CD4-positive, alpha-beta T cell (primary cell): Measurements from ENCODE around the gene ROPN1. TPM values are rescaled to one million over a fixed set of nuclear protein-coding genes. Genes with fewer than 3 reads are reported as not detected.
A peak's percentile ranks its signal among the peaks of the same experiment; 100 is the strongest.

Source experiments
- ATAC-seq: fragments of 200-7000 bp; cut with Tn5 transposase; one replicate; pipeline ENCODE4 v1.10.0; 2022; ENCODE audit warnings: mild to moderate bottlenecking; ENCODE audit not compliant: poor library complexity
- CTCF ChIA-PET: fragments of 350-600 bp; sonication (Branson Sonifier 250); formaldehyde crosslinking; loops from one replicate; lab custom pipeline; 2021; ENCODE audit warnings: antibody characterized with exemption, inconsistent platforms; lab: Charles Lee
- POLR2A ChIA-PET: fragments of 350-600 bp; sonication (Branson Sonifier 250); formaldehyde crosslinking; loops from one replicate; lab custom pipeline; 2021; ENCODE audit warnings: antibody characterized with exemption, inconsistent platforms; lab: Charles Lee
- DNase-seq, 14 experiments: peaks; one replicate each; pipeline ENCODE4 v3.0.0-alpha.2; 2013 to 2020; ENCODE audit warnings: mixed read lengths in 2 of 14
- H3K27ac ChIP-seq, 2 donors: one replicate each; pipeline versions ENCODE4 v1.5.1 to v1.7.0; 2013; ENCODE audit warnings: low read length in 2 of 2, low read depth in 1 of 2, mild to moderate bottlenecking in 1 of 2
- H3K27me3 ChIP-seq, 2 experiments: 1 replicate in 1 of 2; 2 replicates in 1 of 2; pipeline versions ENCODE4 v1.6.1 to v1.7.0; 2013; ENCODE audit warnings: low read length in 2 of 2, control low read depth in 1 of 2, mild to moderate bottlenecking in 1 of 2, moderate library complexity in 1 of 2; ENCODE audit not compliant: insufficient read depth in 2 of 2, control insufficient read depth in 1 of 2
- H3K36me3 ChIP-seq: one replicate; pipeline ENCODE4 v1.6.1; 2013; ENCODE audit warnings: low read length, control low read depth; ENCODE audit not compliant: insufficient read depth
- H3K4me1 ChIP-seq: one replicate; pipeline ENCODE4 v1.6.1; 2013; ENCODE audit warnings: low read length, control low read depth; ENCODE audit not compliant: insufficient read depth
- H3K4me3 ChIP-seq: one replicate; pipeline ENCODE4 v1.5.1; 2013; ENCODE audit warnings: mild to moderate bottlenecking, low read length, moderate library complexity
- H3K9me3 ChIP-seq, 2 experiments: 1 replicate in 1 of 2; 2 replicates in 1 of 2; pipeline versions ENCODE4 v1.6.1 to v1.7.0; 2013; ENCODE audit warnings: low read length in 2 of 2, mild to moderate bottlenecking in 2 of 2, control low read depth in 1 of 2, moderate library complexity in 1 of 2; ENCODE audit not compliant: control insufficient read depth in 1 of 2, insufficient read depth in 1 of 2
- H3K27ac Mint-ChIP-seq: one replicate; pipeline ENCODE4 v1.8.0; 2020; ENCODE audit warnings: mixed read lengths
- H3K27me3 Mint-ChIP-seq: one replicate; pipeline ENCODE4 v1.8.0; 2021; ENCODE audit warnings: mixed read lengths
- H3K36me3 Mint-ChIP-seq: one replicate; pipeline ENCODE4 v1.8.0; 2021; ENCODE audit warnings: low read depth, mixed read lengths
- H3K4me1 Mint-ChIP-seq: one replicate; pipeline ENCODE4 v1.8.0; 2021; ENCODE audit warnings: low read depth, mixed read lengths
- H3K4me3 Mint-ChIP-seq: one replicate; pipeline ENCODE4 v1.8.0; 2020; ENCODE audit warnings: mild to moderate bottlenecking, mixed read lengths
- H3K9me3 Mint-ChIP-seq: one replicate; pipeline ENCODE4 v1.8.0; 2020; ENCODE audit warnings: mixed read lengths
- intact Hi-C, 2 experiments: fragments of 100-400 bp; cut with DNase I in 1 of 2; cut with micrococcal nuclease in 1 of 2; formaldehyde crosslinking; loops; one replicate each; pipeline versions ENCODE4 v1.15.1 to v1.9.0; 2023 to 2025; cut with DNase I, micrococcal nuclease
- total RNA-seq, 174 experiments: library from RNA in 2 of 174; stranded (reverse) in 2 of 174; gene quantifications; one replicate each; pipeline ENCODE4 v1.2.3 and lab custom pipeline; 2021 to 2026
- TF ChIP-seq, protein P1 (sequence below): fragments of 200-600 bp; IDR thresholded peaks from one replicate; pipeline ENCODE4 v1.8.0; 2022; ENCODE audit warnings: antibody characterized with exemption, mild to moderate bottlenecking

ROPN1 gene
- total RNA-seq, 2 experiments from 2014 or later = not detected

DNA sequence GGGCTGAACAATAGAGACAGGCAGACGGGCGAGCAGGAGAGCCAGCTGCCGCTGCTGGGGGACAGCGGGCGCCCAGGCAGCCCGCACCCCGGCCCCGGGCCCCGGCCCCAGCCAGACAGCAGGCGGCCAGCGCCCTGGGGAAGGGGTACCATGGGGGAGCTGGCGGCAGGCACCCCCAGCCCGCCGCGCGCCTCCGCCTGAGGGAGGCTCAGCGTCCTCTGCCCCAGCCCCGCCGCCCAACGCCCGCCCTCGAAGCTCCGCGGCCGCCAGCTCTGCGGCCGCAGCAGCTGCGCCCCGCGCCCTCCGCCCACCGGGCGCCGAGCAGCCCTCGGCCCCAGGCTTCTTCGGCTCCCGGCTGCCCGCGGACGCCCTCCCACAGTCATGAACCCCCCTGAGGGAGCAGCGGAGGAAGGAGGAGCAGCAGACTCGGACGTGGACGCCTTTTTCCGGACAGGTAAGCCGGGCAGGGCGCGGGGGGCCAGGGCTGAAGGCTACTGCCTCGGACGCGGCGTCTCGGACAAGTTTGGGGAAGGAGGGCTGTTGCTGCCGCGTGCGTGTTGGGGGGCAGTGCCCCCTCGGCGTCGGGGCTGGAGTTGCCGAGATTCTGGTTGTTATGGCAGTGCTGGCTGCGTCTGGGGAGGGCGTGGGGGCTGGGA, 41.6 kb upstream of the ROPN1 start, which contains the start of gene KALRN:
TSS of gene KALRN (plus strand) at position 10 of the 656 bp plus-strand sequence.
- peaks cover 9% of the 10 kb centered on the region for H3K4me1 ChIP-seq
- H3K36me3 Mint-ChIP-seq = no peaks in the 10 kb centered on the region
- H3K27ac Mint-ChIP-seq = no peak within 1 kb of the TSS
- peaks cover 32% of the 10 kb centered on the region for H3K27me3 Mint-ChIP-seq
- TF ChIP-seq, protein P1, sequence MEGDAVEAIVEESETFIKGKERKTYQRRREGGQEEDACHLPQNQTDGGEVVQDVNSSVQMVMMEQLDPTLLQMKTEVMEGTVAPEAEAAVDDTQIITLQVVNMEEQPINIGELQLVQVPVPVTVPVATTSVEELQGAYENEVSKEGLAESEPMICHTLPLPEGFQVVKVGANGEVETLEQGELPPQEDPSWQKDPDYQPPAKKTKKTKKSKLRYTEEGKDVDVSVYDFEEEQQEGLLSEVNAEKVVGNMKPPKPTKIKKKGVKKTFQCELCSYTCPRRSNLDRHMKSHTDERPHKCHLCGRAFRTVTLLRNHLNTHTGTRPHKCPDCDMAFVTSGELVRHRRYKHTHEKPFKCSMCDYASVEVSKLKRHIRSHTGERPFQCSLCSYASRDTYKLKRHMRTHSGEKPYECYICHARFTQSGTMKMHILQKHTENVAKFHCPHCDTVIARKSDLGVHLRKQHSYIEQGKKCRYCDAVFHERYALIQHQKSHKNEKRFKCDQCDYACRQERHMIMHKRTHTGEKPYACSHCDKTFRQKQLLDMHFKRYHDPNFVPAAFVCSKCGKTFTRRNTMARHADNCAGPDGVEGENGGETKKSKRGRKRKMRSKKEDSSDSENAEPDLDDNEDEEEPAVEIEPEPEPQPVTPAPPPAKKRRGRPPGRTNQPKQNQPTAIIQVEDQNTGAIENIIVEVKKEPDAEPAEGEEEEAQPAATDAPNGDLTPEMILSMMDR = peak; percentile 39
- peak; percentile 14 for ATAC-seq
- H3K9me3 Mint-ChIP-seq = no peaks in the 10 kb centered on the region
- H3K4me3 ChIP-seq = peak within 1 kb of the TSS; percentile 46
- no peak within 1 kb of the TSS for H3K27ac ChIP-seq
- CTCF ChIA-PET = interaction anchor here (1.2 kb wide), 1 partner anchor 21 kb away, joined by 3 read pairs; no protein-coding TSS in a partner anchor
- peaks cover 48 to 69% of the 10 kb centered on the region in 2 experiments for H3K27me3 ChIP-seq
- peaks cover 0 to 7% of the 10 kb centered on the region in 2 experiments for H3K9me3 ChIP-seq
- peak in 1 of 14 experiments; percentile 15 for DNase-seq
- intact Hi-C loops = no loop called here
- peak within 1 kb of the TSS; percentile 85 for H3K4me3 Mint-ChIP-seq
- no peaks in the 10 kb centered on the region for H3K36me3 ChIP-seq
- peaks cover 17% of the 10 kb centered on the region for H3K4me1 Mint-ChIP-seq
- POLR2A ChIA-PET = no interaction called here

DNA sequence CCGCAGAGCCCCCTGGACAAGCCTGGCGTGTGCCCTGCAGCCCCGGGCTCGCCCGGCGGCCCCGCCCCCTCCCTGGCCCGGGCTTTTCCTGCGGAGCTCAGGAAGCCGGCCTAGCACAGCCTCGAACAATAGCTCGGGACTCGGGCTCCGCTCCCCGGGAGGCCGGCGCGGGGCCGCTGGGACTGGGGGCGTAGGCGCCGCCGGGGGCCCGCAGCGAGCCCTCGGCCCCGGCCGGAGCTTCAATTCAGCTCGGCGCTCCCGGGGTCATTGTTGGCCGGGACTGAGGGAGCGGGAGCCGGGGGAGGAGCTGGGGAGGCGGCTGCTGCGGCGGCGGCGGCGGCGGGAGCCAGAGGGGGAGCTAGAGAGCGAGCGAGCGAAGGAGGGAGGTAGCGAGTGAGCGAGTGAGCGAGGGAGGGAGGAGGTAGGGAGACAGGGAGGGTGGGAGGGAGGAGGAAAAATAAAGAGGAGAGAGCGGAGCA, 41.0 kb upstream of the ROPN1 start:
- H3K27ac Mint-ChIP-seq = no peak overlapping the region

DNA sequence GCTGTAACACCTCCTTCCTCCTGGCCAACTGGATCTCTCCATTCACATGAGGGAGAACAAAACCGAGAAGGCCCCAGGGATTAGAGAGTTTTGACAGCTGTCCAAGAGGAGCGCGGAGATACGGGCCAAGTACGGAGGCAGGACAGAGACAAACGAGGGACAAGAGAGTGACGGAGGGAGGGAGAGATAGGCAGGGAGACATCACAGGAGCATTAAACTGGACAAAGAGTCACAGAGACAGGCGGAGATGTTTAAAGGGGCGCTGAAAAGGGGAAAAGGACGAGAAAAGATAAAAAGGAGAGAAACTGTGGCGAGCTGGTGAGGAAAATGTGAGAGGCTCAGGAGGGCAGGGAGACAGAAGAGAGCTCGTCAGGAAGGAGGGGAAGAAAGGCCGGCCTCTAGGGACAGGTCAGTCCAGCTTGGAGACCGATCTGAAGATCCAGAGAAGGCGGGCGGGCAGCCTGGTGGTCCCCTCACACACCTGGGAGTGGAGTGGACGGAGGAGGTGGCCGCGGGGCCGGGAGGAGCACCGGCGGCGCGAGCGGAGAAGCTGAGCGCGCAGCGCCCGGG, 40.5 kb upstream of the ROPN1 start:
- Mint-ChIP-seq H3K27me3 (peaks cover 35% of the 10 kb centered on the region), H3K4me1 (peaks cover 17% of the 10 kb centered on the region), H3K9me3 (no peaks in the 10 kb centered on the region), H3K27ac (no peak overlapping the region), H3K4me3 (peak overlapping the region; percentile 85), H3K36me3 (no peaks in the 10 kb centered on the region)
- intact Hi-C loops = no loop called here
- DNase-seq (peak in 1 of 14 experiments; percentile 25), ATAC-seq (no peak)
- peaks cover 48 to 60% of the 10 kb centered on the region in 2 experiments for H3K27me3 ChIP-seq
- ChIA-PET POLR2A (no interaction called here), CTCF (no interaction called here)
- H3K4me3 ChIP-seq = no peak overlapping the region
- H3K4me1 ChIP-seq = peaks cover 9% of the 10 kb centered on the region
- H3K36me3 ChIP-seq = no peaks in the 10 kb centered on the region
- no peak overlapping the region for H3K27ac ChIP-seq
- TF ChIP-seq, protein P1 = no peak
- peaks cover 0 to 7% of the 10 kb centered on the region in 2 experiments for H3K9me3 ChIP-seq

More for the DNA sequence above, 41.0 kb upstream of the ROPN1 start:
- H3K4me1 ChIP-seq = peaks cover 9% of the 10 kb centered on the region
- intact Hi-C loops = no loop called here
- H3K36me3 Mint-ChIP-seq = no peaks in the 10 kb centered on the region
- TF ChIP-seq, protein P1 = peak; percentile 56
- peaks cover 0 to 7% of the 10 kb centered on the region in 2 experiments for H3K9me3 ChIP-seq
- peaks cover 48 to 65% of the 10 kb centered on the region in 2 experiments for H3K27me3 ChIP-seq
- no peak overlapping the region for H3K4me3 Mint-ChIP-seq
- peaks cover 32% of the 10 kb centered on the region for H3K27me3 Mint-ChIP-seq
- DNase-seq (peak; percentile 13 to 69 (median 45)), ATAC-seq (peak; percentile 86)
- no peaks in the 10 kb centered on the region for H3K36me3 ChIP-seq
- H3K27ac ChIP-seq = no peak overlapping the region
- ChIA-PET CTCF (interaction anchor here (1.2 kb wide), 1 partner anchor 20 kb away, joined by 3 read pairs; no protein-coding TSS in a partner anchor), POLR2A (no interaction called here)
- peaks cover 17% of the 10 kb centered on the region for H3K4me1 Mint-ChIP-seq
- H3K4me3 ChIP-seq = no peak overlapping the region
- H3K9me3 Mint-ChIP-seq = no peaks in the 10 kb centered on the region
